Measurements from ENCODE around the gene OR5AR1. TPM values are rescaled to one million over a fixed set of nuclear protein-coding genes. Genes with fewer than 3 reads are reported as not detected.

Gene OR5AR1
- not detected in 2 replicates for total RNA-seq

GRCh38 chr11:56663386-56663785 is at the start of gene OR5AR1:
Gene OR5AR1, plus strand, starts transcription at chr11:56663686. Its CDS starts 0 bp downstream, at chr11:56663686.

GRCh38 chr11:56642339-56642738 is 21.1 kb upstream of the OR5AR1 start, which contains the start of gene OR5AP2:
Gene OR5AP2, minus strand, starts transcription at chr11:56642439. Its CDS starts 0 bp downstream, at chr11:56642439.

GRCh38 chr11:56698795-56699194 is 35.3 kb downstream of the OR5AR1 start, which contains the start of gene OR9G1:
Gene OR9G1, plus strand, starts transcription at chr11:56699095. Its CDS starts 1,293 bp downstream, at chr11:56700388.

Other genes with a start within 250 kb of the OR5AR1 start
- gene OR5M3, start 190.3 kb upstream of the OR5AR1 start, total RNA-seq = not detected in 2 replicates
- gene OR5M8, start 172.3 kb upstream of the OR5AR1 start, total RNA-seq = not detected in 2 replicates
- not detected in 2 replicates for gene OR5M11, start 120.4 kb upstream of the OR5AR1 start, total RNA-seq
- gene OR5M10, start 86.0 kb upstream of the OR5AR1 start, total RNA-seq = not detected in 2 replicates
- not detected in 2 replicates for gene OR5M1, start 48.8 kb upstream of the OR5AR1 start, total RNA-seq
- not detected in 2 replicates for gene OR5AP2, start 21.2 kb upstream of the OR5AR1 start, total RNA-seq
- gene OR9G1, start 35.4 kb downstream of the OR5AR1 start, total RNA-seq = not detected in 2 replicates
- gene OR9G4, start 85.0 kb downstream of the OR5AR1 start, total RNA-seq = not detected in 2 replicates

Measured in airway epithelial cell (primary cell).